ENCODE results near the gene CCDC178. TPM values are rescaled to one million over a fixed set of nuclear protein-coding genes. Genes with fewer than 3 reads are reported as not detected.

Gene CCDC178
- total RNA-seq, 4 donors from 2014 or later = 0.78 to 8.7 (median 2.2) TPM

DNA sequence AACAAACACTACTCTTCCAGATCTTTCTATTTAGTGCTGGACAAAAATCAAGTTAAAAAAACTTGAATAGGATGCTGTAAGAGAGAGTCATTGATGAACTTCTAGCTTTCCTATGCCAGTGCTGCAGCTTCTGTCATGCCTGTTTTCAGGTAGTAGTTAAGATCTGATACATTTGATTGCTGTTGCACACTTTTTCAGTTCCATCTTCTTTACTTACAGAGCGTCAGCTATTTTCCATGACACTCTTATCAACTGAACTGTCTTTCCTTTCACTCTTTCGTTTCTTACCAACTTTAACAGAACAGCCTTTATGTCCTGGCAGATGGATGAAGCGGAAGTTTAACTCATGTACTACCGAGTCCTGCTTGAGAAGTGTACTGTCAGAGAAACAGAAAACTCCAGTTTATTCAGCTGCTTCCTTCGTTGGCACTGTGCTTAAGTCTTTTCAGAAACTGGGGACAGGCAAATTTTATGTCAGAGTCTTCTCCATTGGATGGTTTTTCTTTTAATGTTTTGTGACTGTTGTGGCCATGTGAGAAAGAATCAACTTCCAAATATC is 521.8 kb downstream of the CCDC178 start:
- H3K9me3 ChIP-seq = no peaks in the 10 kb centered on the region
- DNase-seq (ENCODE audit: low spot score in 2 of 2) = no peak
- WGBS, 2 donors = 38 to 40% methylated on average over 5 of the region's 5 CpGs
- TF ChIP-seq, protein P1, sequence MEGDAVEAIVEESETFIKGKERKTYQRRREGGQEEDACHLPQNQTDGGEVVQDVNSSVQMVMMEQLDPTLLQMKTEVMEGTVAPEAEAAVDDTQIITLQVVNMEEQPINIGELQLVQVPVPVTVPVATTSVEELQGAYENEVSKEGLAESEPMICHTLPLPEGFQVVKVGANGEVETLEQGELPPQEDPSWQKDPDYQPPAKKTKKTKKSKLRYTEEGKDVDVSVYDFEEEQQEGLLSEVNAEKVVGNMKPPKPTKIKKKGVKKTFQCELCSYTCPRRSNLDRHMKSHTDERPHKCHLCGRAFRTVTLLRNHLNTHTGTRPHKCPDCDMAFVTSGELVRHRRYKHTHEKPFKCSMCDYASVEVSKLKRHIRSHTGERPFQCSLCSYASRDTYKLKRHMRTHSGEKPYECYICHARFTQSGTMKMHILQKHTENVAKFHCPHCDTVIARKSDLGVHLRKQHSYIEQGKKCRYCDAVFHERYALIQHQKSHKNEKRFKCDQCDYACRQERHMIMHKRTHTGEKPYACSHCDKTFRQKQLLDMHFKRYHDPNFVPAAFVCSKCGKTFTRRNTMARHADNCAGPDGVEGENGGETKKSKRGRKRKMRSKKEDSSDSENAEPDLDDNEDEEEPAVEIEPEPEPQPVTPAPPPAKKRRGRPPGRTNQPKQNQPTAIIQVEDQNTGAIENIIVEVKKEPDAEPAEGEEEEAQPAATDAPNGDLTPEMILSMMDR (IDR thresholded peaks at IDR 0.05) = no peak
- no peak for TF ChIP-seq EP300 (IDR thresholded peaks at IDR 0.05)
- no peak for TF ChIP-seq POLR2A (IDR thresholded peaks at IDR 0.05)
- no peak overlapping the region for H3K27ac ChIP-seq
- no peaks in the 10 kb centered on the region for H3K36me3 ChIP-seq
- no peaks in the 10 kb centered on the region for H3K27me3 ChIP-seq
- H3K4me1 ChIP-seq = no peaks in the 10 kb centered on the region
- H3K4me3 ChIP-seq = no peak overlapping the region

DNA sequence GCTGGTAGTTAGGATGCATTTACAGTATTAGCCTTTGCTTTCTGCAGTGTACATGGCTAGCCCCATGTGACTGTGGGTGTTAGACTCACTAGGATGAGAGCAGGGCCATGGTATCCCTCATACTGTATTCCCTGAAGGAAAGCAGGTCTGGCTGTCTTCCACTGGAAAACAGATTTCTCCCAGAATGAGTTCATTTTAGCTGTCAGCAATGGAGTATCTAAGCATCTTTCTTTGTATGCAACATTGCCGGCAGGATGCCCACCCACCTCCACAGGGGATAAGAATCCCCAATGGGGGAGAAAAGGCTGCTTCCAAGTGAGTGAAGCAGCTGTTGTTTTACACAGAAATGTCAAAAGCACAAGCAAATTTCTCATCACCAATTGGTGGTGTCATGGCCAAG is 525.0 kb downstream of the CCDC178 start:
- Histone ChIP-seq H3K4me3 (no peak overlapping the region), H3K9me3 (no peaks in the 10 kb centered on the region), H3K36me3 (no peaks in the 10 kb centered on the region), H3K27ac (no peak overlapping the region), H3K27me3 (no peaks in the 10 kb centered on the region), H3K4me1 (no peaks in the 10 kb centered on the region)
- TF ChIP-seq, protein P1 (IDR thresholded peaks at IDR 0.05) = no peak
- TF ChIP-seq EP300 (IDR thresholded peaks at IDR 0.05) (no peak), POLR2A (IDR thresholded peaks at IDR 0.05) (no peak)
- DNase-seq (ENCODE audit: low spot score in 2 of 2) = no peak
- WGBS, 2 donors = 35 to 65% methylated on average over 1 of the region's 1 CpG

DNA sequence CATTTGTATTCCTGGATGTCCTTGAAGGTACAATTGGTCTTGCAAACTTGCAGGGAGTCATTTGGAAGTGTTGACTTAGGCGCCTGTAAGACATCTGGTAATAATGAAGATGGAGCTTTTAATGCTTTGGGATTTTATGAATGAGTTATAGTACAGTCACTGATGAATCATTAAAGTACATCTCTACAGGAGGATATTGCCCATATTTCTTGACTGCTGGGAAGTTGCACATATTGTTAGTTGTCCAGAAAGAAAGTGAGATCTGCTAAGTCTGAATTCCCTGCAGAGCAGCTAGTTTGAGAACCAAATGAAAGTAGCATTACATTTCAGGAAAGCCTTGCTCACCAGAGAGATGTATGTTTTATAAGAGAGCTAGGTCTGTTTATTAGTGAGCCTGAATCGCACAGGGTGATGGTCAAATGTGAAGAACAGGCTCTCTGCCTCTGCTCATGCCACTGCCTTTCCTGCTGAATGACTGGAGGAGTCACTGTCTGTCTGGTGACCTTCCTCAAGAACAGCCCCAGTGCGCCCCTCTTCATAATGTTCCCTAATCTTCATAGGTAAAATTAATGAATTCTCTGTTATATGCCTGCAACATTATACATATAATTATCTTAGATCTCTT is 528.7 kb downstream of the CCDC178 start:
- no peak overlapping the region for H3K27ac ChIP-seq
- no peaks in the 10 kb centered on the region for H3K36me3 ChIP-seq
- H3K4me1 ChIP-seq = no peaks in the 10 kb centered on the region
- H3K4me3 ChIP-seq = no peak overlapping the region
- 72 to 77% methylated on average over 3 of the region's 3 CpGs for WGBS, 2 donors
- TF ChIP-seq POLR2A (IDR thresholded peaks at IDR 0.05) (no peak), EP300 (IDR thresholded peaks at IDR 0.05) (no peak)
- TF ChIP-seq, protein P1 (IDR thresholded peaks at IDR 0.05) = no peak
- DNase-seq (ENCODE audit: low spot score in 2 of 2) = no peak
- no peaks in the 10 kb centered on the region for H3K27me3 ChIP-seq
- H3K9me3 ChIP-seq = no peaks in the 10 kb centered on the region

DNA sequence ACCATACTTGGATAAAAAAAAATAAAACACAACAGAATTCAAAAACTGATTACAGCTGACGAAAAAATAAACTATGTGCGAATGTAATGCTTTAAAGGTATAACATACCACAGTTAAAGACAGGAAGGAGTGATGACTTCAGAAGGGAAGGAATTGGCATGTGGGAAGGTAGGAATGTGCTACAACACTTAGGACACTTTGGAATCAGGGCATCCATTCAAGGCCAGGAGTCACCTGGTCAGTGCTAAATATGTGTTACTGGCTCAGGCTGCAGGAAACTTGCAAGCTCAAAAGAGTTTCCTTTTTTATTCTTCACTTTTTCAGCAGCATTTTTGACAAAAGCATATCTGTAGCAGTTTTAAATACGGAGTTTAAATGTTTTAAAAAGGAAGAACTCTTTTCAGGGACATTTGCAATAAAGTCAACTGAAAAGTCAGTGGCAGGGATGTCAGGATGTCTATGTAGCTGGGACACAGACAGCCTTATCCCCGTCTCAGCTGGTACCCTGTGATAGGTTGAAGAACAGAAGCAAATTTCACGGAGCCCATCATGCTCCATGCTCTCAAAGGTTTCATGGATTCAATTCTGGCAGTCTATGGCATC is 529.7 kb downstream of the CCDC178 start:
- Histone ChIP-seq H3K27ac (no peak overlapping the region), H3K9me3 (no peaks in the 10 kb centered on the region), H3K4me1 (no peaks in the 10 kb centered on the region), H3K27me3 (no peaks in the 10 kb centered on the region), H3K36me3 (no peaks in the 10 kb centered on the region), H3K4me3 (no peak overlapping the region)
- TF ChIP-seq, protein P1 (IDR thresholded peaks at IDR 0.05) = no peak
- TF ChIP-seq POLR2A (IDR thresholded peaks at IDR 0.05) (no peak), EP300 (IDR thresholded peaks at IDR 0.05) (no peak)
- WGBS, 2 donors = 70% methylated on average over 5 of the region's 5 CpGs
- DNase-seq (ENCODE audit: low spot score in 2 of 2) = no peak

DNA sequence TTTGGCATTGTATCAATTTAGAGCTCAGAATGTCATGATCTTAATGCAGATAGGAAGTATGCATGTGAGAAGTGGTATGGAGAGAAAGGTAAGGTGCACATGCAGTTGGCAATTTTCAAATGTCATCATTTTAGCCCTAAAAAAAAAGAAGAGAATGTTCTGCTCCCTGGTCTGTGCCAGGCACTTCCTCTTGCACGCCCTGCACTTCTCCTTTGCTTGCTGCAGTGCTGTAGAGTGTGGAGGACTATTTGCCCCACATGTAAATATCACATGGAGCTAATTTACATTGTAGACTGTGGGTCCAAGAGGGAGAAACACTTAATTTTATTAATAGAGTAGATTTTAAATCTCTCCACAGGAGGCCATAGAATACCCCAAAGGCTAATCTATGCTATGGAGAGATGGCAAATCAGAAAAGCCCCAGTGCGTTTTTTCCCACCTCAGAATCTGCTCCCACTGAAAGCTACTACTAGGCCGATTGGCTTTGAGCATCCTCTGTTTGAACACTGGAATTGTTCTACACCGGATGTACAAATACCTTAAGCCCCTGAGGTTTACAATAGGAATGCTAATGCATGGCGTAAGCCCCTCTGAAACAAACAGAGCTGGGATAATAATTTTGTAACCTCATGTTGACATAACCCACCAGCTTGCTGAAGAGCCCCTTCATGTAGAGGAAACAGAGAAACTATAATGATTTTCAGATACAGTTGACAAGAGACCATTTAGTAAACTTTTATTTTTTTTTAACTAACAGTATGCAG is 530.5 kb downstream of the CCDC178 start:
- TF ChIP-seq EP300 (IDR thresholded peaks at IDR 0.05) (no peak), POLR2A (IDR thresholded peaks at IDR 0.05) (no peak)
- TF ChIP-seq, protein P1 (IDR thresholded peaks at IDR 0.05) = no peak
- Histone ChIP-seq H3K27ac (no peak overlapping the region), H3K4me1 (no peaks in the 10 kb centered on the region), H3K27me3 (no peaks in the 10 kb centered on the region), H3K36me3 (no peaks in the 10 kb centered on the region), H3K9me3 (no peaks in the 10 kb centered on the region), H3K4me3 (no peak overlapping the region)
- WGBS, 2 donors = 61 to 70% methylated on average over 5 of the region's 5 CpGs
- no peak for DNase-seq (ENCODE audit: low spot score in 2 of 2)
